Natural killer cell treated with Interleukin-12 subunit alpha and Interleukin-12 subunit beta and Interleukin-15 and Interleukin-18, amount 100 ng/mL, for 72 hours (primary cell): Measurements from ENCODE around the gene TMPRSS13. TPM values are rescaled to one million over a fixed set of nuclear protein-coding genes. Genes with fewer than 3 reads are reported as not detected.

Experiments used
- ATAC-seq, 2 donors: fragments of 150-1000 bp; cut with Tn5 transposase in 1 of 2; sonication (Bioruptor Pico), chemical (Tn5 transposase) in 1 of 2; 2 replicates each; pipeline ENCODE4 v1.10.0; 2021
- DNase-seq: peaks from one replicate; pipeline ENCODE4 v3.0.0; 2022; ENCODE audit warnings: low spot score
- H3K27ac Mint-ChIP-seq, 2 donors: 1 replicate in 1 of 2; 2 replicates in 1 of 2; pipeline ENCODE4 v1.8.0; 2022; ENCODE audit warnings: mixed read lengths in 2 of 2, mild to moderate bottlenecking in 1 of 2, moderate library complexity in 1 of 2
- H3K27me3 Mint-ChIP-seq, 2 donors: 1 replicate in 1 of 2; 2 replicates in 1 of 2; pipeline ENCODE4 v1.8.0; 2022; ENCODE audit warnings: mixed read lengths in 2 of 2
- H3K36me3 Mint-ChIP-seq: one replicate; pipeline ENCODE4 v1.8.0; 2022; ENCODE audit warnings: mixed read lengths
- H3K4me1 Mint-ChIP-seq, 2 donors: 1 replicate in 1 of 2; 2 replicates in 1 of 2; pipeline ENCODE4 v1.8.0; 2022; ENCODE audit warnings: low read depth in 2 of 2, mixed read lengths in 2 of 2, mild to moderate bottlenecking in 1 of 2
- H3K4me3 Mint-ChIP-seq: one replicate; pipeline ENCODE4 v1.8.0; 2022; ENCODE audit warnings: mixed read lengths
- H3K9me3 Mint-ChIP-seq: 2 replicates; pipeline ENCODE4 v1.8.0; 2022; ENCODE audit warnings: mixed read lengths
- total RNA-seq, 2 donors: library from RNA; stranded (reverse); gene quantifications; one replicate each; pipeline ENCODE4 v1.2.3, GENCODE V29; 2022

The TMPRSS13 gene
- total RNA-seq, 2 donors from 2014 or later, result 0.19 to 0.36 TPM

DNA sequence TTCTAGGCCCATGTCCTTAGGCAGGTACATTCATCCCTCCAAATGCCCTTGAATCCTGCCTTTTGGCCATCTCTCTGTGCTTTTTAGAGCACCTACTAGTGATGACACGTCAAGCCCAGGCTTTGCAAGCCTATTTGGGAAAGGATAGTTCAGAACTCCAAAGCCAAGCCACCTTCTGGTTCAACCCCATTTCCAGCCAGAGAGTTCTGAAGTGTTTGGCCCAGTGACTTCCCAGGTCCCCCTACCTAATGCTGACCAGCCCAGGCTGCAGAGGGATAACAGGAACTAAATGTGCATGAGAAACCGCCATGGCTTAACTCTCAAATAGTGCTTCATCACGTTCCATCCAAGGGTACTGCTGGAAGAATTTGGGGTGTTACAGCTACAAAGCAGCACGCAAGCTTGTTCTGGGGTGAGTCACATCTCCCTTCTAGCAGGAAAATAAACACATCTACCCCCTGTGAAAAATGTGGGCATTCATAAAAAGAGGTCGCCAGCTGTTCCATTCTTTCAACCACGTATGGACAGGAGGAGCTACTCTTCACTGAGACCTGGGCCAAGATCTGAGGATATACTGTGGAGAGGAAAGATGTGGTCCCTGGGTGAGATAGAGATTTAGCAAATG, 50.8 kb downstream of the TMPRSS13 start:
- Mint-ChIP-seq H3K27ac (no peak overlapping the region), H3K4me3 (no peak overlapping the region), H3K36me3 (peaks cover 6% of the 10 kb centered on the region), H3K4me1 (peaks cover 16 to 17% of the 10 kb centered on the region in 2 donors), H3K9me3 (no peaks in the 10 kb centered on the region), H3K27me3 (peaks cover 57 to 77% of the 10 kb centered on the region in 2 donors)
- DNase-seq (peak; percentile 44), ATAC-seq (no peak)

DNA sequence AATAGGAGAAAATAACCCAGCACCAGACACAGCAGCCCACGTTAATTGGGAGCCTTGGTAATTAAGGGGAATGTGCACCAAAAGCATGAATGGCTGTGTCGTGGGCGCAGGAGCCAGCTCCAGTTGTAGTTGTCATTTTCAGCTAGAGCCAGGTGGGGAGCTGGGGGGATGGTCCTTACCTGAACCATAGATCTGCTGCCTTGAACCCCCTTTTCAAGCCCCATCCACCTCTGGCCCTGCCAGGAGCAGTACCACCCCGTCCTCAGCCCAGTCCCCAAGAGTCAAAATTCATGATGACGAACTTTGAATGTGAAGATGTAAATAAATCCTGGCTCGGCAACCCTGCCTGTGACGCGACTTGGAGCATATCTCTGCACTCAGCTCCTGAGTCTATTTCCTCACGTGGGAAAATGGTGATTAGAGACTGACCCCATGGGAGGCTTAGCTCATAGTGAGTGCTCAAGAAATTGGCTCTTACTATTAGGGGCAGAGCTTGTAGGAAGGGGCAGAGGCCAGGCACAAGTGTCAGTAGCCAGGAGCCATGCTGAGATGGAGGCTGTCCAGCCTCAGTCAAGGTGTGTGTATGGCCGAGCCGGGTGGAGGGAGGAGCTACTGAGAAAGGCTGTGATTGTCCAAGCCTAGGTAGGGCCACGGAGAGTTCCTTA, 52.0 kb downstream of the TMPRSS13 start:
- Mint-ChIP-seq H3K4me3 (no peak overlapping the region), H3K27me3 (peaks cover 62 to 84% of the 10 kb centered on the region in 2 donors), H3K36me3 (peaks cover 6% of the 10 kb centered on the region), H3K4me1 (peaks cover 16 to 19% of the 10 kb centered on the region in 2 donors), H3K9me3 (no peaks in the 10 kb centered on the region), H3K27ac (no peak overlapping the region)
- ATAC-seq (no peak), DNase-seq (peak; percentile 49)

DNA sequence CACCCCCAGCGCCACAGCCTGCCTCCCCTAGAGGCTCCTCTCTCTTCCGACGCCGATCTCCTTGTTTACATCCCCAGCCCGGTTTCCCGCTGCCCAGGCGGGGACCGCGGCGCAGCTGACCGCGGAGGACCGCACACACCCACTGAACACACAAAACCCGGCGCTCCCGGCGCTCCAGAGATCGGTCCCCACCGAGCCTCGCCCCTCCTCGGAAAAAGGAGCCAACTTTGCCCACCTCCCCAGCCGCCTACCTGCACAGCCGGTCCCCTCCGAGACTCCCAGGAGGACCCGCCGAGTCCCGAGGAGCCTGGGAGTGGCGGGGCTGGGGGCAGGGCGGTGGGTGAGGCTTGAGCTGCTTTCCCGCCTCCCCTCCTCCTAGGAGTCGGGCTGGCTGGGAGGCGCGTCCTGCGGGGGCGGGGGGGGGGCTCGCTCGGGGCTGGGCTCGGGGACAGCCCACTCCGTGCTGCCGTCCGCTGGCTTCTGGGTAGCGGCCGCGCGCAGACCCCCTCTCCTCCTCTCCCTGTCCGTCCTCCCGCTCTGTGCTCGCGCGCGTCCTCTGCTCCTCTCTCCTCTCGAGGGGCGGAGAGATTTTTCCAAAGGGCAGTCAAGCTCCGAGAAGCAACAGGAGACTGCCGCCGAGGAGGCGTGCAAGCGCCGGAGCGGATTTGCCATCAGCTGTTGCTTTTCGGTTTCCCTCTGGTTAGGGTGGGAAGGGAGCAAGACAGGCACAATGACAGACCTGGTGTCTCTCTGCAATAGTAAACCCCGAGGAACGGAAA, 52.7 kb downstream of the TMPRSS13 start, which contains the start of gene FXYD6:
Gene FXYD6, minus strand, starts transcription at position 318 of the 779 bp plus-strand sequence. CDS start 33,882 bp downstream, outside the sequence.
- peak within 1 kb of the TSS; percentile 58 for H3K4me3 Mint-ChIP-seq
- H3K27me3 Mint-ChIP-seq, result peaks cover 66 to 86% of the 10 kb centered on the region in 2 donors
- no peak within 1 kb of the TSS for H3K27ac Mint-ChIP-seq
- H3K36me3 Mint-ChIP-seq, result peaks cover 6% of the 10 kb centered on the region
- H3K4me1 Mint-ChIP-seq, result peaks cover 16 to 19% of the 10 kb centered on the region in 2 donors
- no peak for ATAC-seq
- H3K9me3 Mint-ChIP-seq, result no peaks in the 10 kb centered on the region
- DNase-seq, result peak; percentile 54

DNA sequence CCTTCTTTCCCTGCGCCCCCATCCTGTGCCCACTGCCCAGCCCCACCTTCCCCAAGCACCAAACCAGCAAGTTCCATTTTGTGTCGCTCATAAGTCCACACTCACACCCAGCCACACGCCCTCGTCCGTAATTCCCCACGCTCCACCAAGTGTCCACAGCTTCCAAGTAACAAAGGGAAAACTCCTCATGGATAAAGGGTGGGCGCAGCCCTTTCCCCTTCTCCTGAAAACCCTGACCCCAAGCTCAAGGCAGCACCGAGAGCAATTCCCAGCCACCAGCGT, 53.2 kb downstream of the TMPRSS13 start:
- H3K4me3 Mint-ChIP-seq, result peak overlapping the region; percentile 58
- no peak for DNase-seq
- H3K27me3 Mint-ChIP-seq, result peaks cover 63 to 81% of the 10 kb centered on the region in 2 donors
- peaks cover 6% of the 10 kb centered on the region for H3K36me3 Mint-ChIP-seq
- ATAC-seq, result no peak
- no peak overlapping the region for H3K27ac Mint-ChIP-seq
- peaks cover 16 to 19% of the 10 kb centered on the region in 2 donors for H3K4me1 Mint-ChIP-seq
- H3K9me3 Mint-ChIP-seq, result no peaks in the 10 kb centered on the region

DNA sequence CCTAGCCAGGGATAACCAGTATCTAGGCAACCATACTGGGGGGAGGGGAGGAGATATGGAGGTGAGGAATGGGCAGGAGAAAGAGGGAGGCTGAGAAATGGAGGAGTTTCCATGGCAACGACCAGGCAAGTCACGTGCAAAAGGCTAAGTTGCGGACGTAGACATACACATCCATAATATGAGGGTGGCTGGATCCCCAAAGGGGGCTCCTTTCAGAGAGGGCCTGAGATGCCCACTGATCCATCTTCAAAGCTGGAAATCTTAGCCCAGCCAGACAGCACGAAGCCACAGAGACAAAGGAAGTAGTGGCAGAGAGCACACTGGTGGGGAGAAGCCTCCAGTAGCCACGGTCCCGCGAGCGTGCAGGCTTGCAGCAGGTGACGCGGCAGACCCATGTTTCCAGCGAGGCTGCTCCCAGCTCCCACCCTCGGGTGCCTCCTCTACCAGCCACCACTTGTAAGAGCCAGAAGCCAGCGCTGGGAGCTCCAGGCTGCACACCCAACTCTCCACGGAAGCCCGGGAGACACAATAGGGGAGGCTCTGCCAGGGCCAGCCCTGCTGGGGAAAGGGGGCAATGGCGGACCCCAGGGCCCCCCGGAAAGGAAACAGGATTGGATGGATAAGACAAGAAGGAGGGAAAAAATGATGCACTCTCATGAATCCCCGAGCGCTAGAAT, 53.7 kb downstream of the TMPRSS13 start:
- Mint-ChIP-seq H3K36me3 (peaks cover 6% of the 10 kb centered on the region), H3K4me3 (peak overlapping the region; percentile 58), H3K9me3 (no peaks in the 10 kb centered on the region), H3K27me3 (peaks cover 60 to 76% of the 10 kb centered on the region in 2 donors), H3K27ac (no peak overlapping the region), H3K4me1 (peaks cover 16 to 19% of the 10 kb centered on the region in 2 donors)
- DNase-seq, result peak; percentile 39
- no peak for ATAC-seq

DNA sequence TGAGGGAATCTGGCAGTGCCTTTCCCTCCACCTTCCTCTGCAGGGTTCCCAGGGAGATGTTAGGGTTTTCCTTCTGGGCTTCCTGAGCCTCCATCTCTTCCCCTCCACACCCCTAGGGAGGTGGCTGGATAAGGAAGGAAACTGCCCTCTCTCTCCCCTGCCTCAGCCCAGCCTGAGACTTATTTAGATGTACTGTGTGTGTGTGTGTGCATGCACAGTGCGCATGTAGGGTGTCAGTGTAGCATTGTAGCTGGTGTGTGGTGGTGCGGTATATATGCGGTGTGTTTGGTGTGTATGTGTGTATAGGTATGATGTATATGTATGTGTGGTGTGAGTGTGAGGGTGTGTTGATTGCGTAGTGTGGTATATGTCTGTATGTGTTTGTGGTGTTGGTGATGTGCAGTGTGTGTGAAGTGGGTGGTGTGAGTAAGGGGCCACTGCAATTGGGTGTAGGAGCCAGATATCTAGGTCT, 54.3 kb downstream of the TMPRSS13 start:
- H3K36me3 Mint-ChIP-seq, result peaks cover 6% of the 10 kb centered on the region
- H3K27me3 Mint-ChIP-seq, result peaks cover 54 to 70% of the 10 kb centered on the region in 2 donors
- peak in 1 of 2 donors; percentile 36 for ATAC-seq
- H3K4me3 Mint-ChIP-seq, result peak overlapping the region; percentile 58
- H3K4me1 Mint-ChIP-seq, result peaks cover 16 to 19% of the 10 kb centered on the region in 2 donors
- H3K9me3 Mint-ChIP-seq, result no peaks in the 10 kb centered on the region
- H3K27ac Mint-ChIP-seq, result no peak overlapping the region
- peak; percentile 1 for DNase-seq

DNA sequence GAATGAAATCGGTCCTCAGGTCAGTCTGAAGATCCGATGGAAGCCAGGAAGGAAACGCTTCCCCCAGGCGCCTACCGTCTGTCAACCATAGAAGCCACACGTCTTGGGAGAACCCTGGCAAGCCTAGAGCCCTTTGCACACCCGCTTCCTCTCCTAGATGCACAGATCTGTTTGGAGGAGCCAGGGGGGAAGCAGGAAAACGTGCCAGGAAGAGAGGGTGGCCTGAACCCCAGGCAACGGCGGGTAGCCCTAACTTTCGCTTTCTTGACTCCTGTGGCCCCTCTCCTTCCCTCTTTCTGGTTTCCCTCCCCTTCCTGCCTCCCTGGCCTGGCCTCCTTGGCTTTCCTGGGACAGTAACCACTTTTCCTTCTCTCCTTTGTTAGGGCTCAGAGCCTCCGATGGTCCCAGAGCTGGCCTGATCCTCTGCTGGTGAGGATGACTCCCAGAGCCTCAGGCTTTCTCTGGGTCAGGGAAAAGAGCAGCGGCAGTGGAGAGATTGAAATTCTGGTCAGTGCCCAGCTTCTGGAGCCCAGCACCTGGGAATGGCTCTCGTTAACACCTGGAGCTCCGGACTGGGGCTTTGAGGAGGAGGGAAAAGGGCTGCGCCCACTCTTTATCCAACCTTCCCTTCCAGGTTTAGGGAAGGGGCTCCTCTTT, 54.8 kb downstream of the TMPRSS13 start:
- Mint-ChIP-seq H3K4me1 (peaks cover 16 to 19% of the 10 kb centered on the region in 2 donors), H3K9me3 (no peaks in the 10 kb centered on the region), H3K36me3 (peaks cover 6% of the 10 kb centered on the region), H3K27ac (no peak overlapping the region), H3K4me3 (no peak overlapping the region), H3K27me3 (peaks cover 52 to 67% of the 10 kb centered on the region in 2 donors)
- DNase-seq (peak; percentile 12), ATAC-seq (no peak)

DNA sequence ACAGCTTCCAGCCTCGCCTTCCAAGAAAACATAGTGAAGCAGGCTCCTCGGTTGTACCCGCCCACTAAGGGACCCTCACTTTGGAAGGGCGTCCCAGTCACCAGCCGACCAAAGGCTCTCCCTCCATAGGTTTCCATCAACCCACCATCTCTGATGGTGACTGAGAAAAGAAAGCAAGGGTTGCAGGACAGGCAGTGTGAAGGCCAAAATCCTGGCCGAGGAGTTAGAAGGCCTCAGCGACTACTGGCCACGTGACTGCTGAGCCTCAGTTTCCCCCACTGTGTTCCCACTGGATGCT, 55.4 kb downstream of the TMPRSS13 start:
- Mint-ChIP-seq H3K27ac (no peak overlapping the region), H3K4me1 (peaks cover 16 to 19% of the 10 kb centered on the region in 2 donors)
- no peak for ATAC-seq

DNA sequence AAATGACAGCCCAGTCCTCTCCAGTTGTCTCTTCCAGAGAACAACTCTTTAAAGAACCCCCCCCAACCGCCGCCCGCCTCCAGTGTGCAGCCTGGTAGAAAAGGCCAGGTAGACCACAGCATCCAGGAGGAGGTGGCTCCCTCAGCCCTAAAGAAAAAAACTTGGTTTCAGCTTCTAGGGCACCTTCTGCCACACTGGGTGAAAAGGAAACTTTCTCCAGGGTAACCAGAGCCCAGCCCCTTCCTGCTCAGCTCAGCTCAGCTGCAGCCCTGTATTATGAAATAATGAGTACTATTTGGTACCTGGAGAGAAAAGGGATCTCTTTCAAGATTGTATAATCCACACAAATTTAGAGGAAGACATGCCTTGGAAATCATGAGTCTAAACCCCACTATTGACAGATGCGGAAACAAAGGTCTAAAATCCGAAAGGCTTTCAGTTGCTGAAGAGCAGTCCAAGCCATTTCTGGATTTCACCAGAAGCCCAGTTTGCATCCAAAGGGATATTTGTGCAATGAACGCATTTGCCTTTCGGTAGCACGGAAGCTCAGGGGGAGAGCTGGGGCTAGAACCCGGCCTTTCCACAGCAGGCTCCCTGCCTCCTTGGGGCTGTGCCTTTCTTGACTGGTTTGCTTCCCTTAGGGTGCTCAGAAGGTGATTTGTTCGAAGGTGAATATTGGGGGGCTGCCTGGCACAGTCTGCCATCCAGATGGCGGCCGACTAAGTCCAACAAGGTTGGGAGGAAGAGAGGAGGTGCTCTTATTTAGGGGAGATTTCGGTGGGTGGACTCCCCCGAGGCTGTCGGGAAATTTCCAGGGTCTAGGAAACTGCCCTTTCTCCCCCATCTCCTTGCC, 56.0 kb downstream of the TMPRSS13 start:
- Mint-ChIP-seq H3K9me3 (no peaks in the 10 kb centered on the region), H3K4me1 (peaks cover 16 to 19% of the 10 kb centered on the region in 2 donors), H3K27ac (no peak overlapping the region), H3K27me3 (peaks cover 45 to 61% of the 10 kb centered on the region in 2 donors), H3K4me3 (no peak overlapping the region), H3K36me3 (peaks cover 6% of the 10 kb centered on the region)
- no peak for ATAC-seq
- no peak for DNase-seq

More for the DNA sequence above, 55.4 kb downstream of the TMPRSS13 start:
- Mint-ChIP-seq H3K36me3 (peaks cover 6% of the 10 kb centered on the region), H3K27me3 (peaks cover 48 to 63% of the 10 kb centered on the region in 2 donors), H3K9me3 (no peaks in the 10 kb centered on the region), H3K4me3 (no peak overlapping the region)
- DNase-seq, result no peak

DNA sequence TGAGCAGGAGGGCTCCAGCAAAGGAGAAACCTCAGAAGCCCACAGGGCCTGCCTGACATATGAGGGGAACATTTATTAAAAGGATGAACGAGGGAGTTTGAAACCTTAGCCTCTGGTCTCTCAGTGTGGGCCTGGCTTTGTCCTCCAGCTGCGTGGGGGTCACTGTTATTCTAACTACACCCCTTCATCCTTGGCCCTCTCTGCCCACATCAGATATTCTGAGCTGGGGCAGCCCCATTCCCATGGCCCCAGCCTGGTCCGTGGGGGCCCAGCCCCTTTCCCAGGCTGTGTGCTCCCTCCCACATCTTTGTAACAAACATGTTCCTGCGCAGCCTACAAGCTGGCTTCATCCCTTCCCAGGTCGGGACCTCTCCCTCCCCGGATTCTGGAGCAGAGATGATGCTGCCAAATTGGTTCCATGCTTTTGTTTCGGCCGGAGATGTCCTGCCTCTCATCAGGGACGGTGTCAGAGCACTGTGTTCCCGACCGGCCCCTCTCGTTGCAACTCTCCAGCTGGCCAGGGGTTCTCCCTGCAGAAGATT, 56.7 kb downstream of the TMPRSS13 start:
- H3K27ac Mint-ChIP-seq, result no peak overlapping the region
- no peaks in the 10 kb centered on the region for H3K9me3 Mint-ChIP-seq
- peaks cover 16 to 19% of the 10 kb centered on the region in 2 donors for H3K4me1 Mint-ChIP-seq
- peaks cover 6% of the 10 kb centered on the region for H3K36me3 Mint-ChIP-seq
- H3K27me3 Mint-ChIP-seq, result peaks cover 43 to 61% of the 10 kb centered on the region in 2 donors
- no peak for ATAC-seq
- H3K4me3 Mint-ChIP-seq, result no peak overlapping the region
- no peak for DNase-seq

DNA sequence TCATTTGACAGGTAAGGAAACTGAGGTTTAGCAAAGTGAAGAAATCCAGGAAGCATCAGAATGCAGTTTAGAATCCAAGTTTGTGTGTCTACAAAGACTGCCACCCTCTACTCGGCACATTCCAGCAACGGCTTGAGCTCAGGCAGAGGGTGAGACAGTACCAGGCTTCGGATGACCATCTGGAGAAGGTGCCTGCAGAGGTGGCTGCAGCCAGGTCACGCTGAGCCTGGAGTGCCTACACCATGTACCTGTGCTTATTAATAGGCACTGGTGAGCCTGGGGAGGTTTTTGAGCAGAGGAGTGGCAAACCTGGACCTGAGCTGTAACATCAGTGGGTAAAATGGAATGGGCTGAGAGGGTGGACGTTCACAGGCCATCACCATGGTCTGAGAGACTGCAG, 57.4 kb downstream of the TMPRSS13 start:
- ATAC-seq, result no peak
- no peak for DNase-seq
- Mint-ChIP-seq H3K36me3 (peaks cover 6% of the 10 kb centered on the region), H3K4me3 (no peak overlapping the region), H3K9me3 (no peaks in the 10 kb centered on the region), H3K27ac (no peak overlapping the region), H3K27me3 (peaks cover 39 to 58% of the 10 kb centered on the region in 2 donors), H3K4me1 (peaks cover 16 to 19% of the 10 kb centered on the region in 2 donors)

DNA sequence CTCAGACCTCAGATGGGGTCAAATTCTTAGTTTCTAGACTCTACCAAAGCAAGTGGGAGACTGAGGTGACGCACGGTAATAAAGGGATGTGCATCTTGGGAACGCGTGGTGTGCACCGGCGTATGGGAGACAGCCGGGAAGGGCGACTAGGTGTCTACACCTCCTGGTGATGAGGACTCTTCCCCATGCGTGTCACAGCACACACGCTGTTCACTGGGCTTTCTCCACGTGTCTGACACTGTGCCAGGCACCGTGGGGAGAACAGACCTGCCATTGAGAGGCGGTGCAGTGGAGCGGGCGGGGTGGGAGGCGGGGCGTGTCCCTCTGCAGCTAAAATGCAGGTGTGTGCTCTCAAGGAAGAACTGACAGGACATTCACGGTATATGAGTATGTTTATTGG, 58.0 kb downstream of the TMPRSS13 start:
- no peak for DNase-seq
- Mint-ChIP-seq H3K4me3 (no peak overlapping the region), H3K4me1 (peaks cover 15 to 18% of the 10 kb centered on the region in 2 donors), H3K9me3 (no peaks in the 10 kb centered on the region), H3K27ac (no peak overlapping the region), H3K36me3 (peaks cover 6% of the 10 kb centered on the region), H3K27me3 (peaks cover 37 to 55% of the 10 kb centered on the region in 2 donors)
- ATAC-seq, result no peak
